Testis (tissue), 2 donors: ENCODE measurements around the gene GFOD1.

ENCODE experiments used
- CTCF ChIP-seq, 3 experiments: fragments of 450-650 bp in 2 of 3; fragments of 200-600 bp in 1 of 3; sonication (generic) in 1 of 3; IDR thresholded peaks; one replicate each; pipeline ENCODE4 v1.5.1; 2016 to 2019; ENCODE audit warnings: antibody characterized with exemption in 3 of 3, mild to moderate bottlenecking in 2 of 3, moderate library complexity in 1 of 3
- POLR2A ChIP-seq: fragments of 450-650 bp; IDR thresholded peaks from one replicate; pipeline ENCODE4 v1.6.1; 2017; ENCODE audit warnings: antibody characterized with exemption, mild to moderate bottlenecking, moderate library complexity

GRCh38 chr6:13339863-13340630, 147.4 kb downstream of the GFOD1 start:
- TF ChIP-seq CTCF (IDR thresholded peaks at IDR 0.05) (no peak), POLR2A (no peak)
